Thymus (tissue), 11 donors: ENCODE measurements around the gene OR10Z1. TPM values are rescaled to one million over a fixed set of nuclear protein-coding genes. Genes with fewer than 3 reads are reported as not detected.

Experiments
- DNase-seq, 9 donors: peaks; one replicate each; pipeline ENCODE4 v3.0.0-alpha.2; 2013; ENCODE audit warnings: low spot score in 9 of 9, low read depth in 6 of 9, missing footprints in 1 of 9
- H3K27ac ChIP-seq, 2 donors: one replicate each; pipeline ENCODE4 v1.5.1; 2013; ENCODE audit warnings: control low read depth in 1 of 2, low read depth in 1 of 2, low read length in 1 of 2, mild to moderate bottlenecking in 1 of 2, moderate library complexity in 1 of 2
- H3K27me3 ChIP-seq, 2 donors: one replicate each; pipeline ENCODE4 v1.5.1; 2013; ENCODE audit warnings: low read length in 1 of 2; ENCODE audit not compliant: control insufficient read depth in 2 of 2, insufficient read depth in 1 of 2
- H3K36me3 ChIP-seq, 2 donors: one replicate each; pipeline ENCODE4 v1.5.1; 2013; ENCODE audit warnings: low read length in 1 of 2, mild to moderate bottlenecking in 1 of 2, moderate library complexity in 1 of 2; ENCODE audit not compliant: control insufficient read depth in 2 of 2, insufficient read depth in 2 of 2
- H3K4me1 ChIP-seq, 2 donors: one replicate each; pipeline ENCODE4 v1.5.1; 2013; ENCODE audit warnings: low read length in 2 of 2; ENCODE audit not compliant: control insufficient read depth in 2 of 2, insufficient read depth in 2 of 2
- H3K4me3 ChIP-seq, 2 donors: one replicate each; pipeline ENCODE4 v1.5.1; 2013; ENCODE audit warnings: low read length in 2 of 2, control low read depth in 1 of 2, mild to moderate bottlenecking in 1 of 2
- H3K9me3 ChIP-seq, 2 donors: one replicate each; pipeline ENCODE4 v1.5.1; 2013; ENCODE audit warnings: low read length in 1 of 2, mild to moderate bottlenecking in 1 of 2; ENCODE audit not compliant: control insufficient read depth in 2 of 2, insufficient read depth in 1 of 2
- WGBS: extraction: QIAGEN DNeasy Blood & Tissue Kit; methylation state at CpG from one replicate; pipeline ENCODE4 v1.1.7; 2013; 5-methylcytosine and 5-hydroxymethylcytosine counted together
- polyA plus RNA-seq: library from polyadenylated mRNA; stranded (reverse); fragments of 200-250 nt; gene quantifications from one replicate; pipeline ENCODE4 v1.2.3, GENCODE V29; 2013
- total RNA-seq: library from RNA; stranded (reverse); fragments of 120-200 nt; gene quantifications from one replicate; pipeline ENCODE4 v1.2.4, GENCODE V29; 2013
- donor health status: healthy.

Gene OR10Z1
- total and polyA plus RNA-seq, 2 donors, result under 0.01 TPM; not detected in 1

DNA sequence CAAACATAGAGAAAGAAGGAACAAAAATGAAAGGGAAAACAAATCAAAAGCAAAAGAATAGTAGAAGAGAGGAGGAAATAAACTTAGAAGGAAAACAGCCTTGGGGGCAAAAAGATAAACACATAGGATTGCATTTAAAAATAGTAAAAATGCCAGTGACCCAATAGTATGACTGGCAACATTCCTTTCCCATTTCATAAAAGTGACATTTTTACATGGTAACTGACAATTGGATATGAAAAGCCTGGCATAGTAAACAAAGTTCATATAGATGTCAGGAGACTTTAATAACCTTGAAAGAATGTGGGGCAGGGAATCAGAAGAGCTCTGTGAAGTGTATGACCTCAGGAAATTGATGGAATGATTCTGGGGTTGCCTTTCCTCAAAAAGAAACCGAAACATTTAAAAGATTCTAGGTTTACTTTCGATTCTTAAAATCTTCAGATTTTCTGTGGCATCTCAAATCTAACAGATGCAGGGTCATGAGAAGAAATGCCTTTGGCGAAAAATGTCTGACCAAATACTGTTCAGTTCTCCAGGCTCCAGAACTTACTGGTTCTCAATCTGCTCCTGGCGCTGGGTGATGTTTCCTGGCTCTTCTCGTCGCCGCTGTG is 47.8 kb downstream of the OR10Z1 start:
- 96% methylated on average over 7 of the region's 7 CpGs for WGBS
- Histone ChIP-seq H3K27ac (no peak overlapping the region), H3K9me3 (no peaks in the 10 kb centered on the region), H3K4me1 (peaks cover 0 to 14% of the 10 kb centered on the region in 2 donors), H3K27me3 (no peaks in the 10 kb centered on the region), H3K4me3 (no peak overlapping the region), H3K36me3 (no peaks in the 10 kb centered on the region)
- no peak for DNase-seq

GRCh38 chr1:158654086-158654485 is 49.0 kb downstream of the OR10Z1 start:
- no peak for DNase-seq
- Histone ChIP-seq H3K9me3 (no peaks in the 10 kb centered on the region), H3K36me3 (no peaks in the 10 kb centered on the region), H3K4me1 (peaks cover 0 to 14% of the 10 kb centered on the region in 2 donors), H3K27ac (no peak overlapping the region), H3K4me3 (no peak overlapping the region), H3K27me3 (no peaks in the 10 kb centered on the region)

- Histone ChIP-seq H3K36me3 (no peaks in the 10 kb centered on the region), H3K4me1 (peaks cover 0 to 10% of the 10 kb centered on the region in 2 donors), H3K9me3 (no peaks in the 10 kb centered on the region), H3K27me3 (no peaks in the 10 kb centered on the region), H3K4me3 (no peak overlapping the region), H3K27ac (peak overlapping the region in 1 of 2 donors; percentile 70)
- peak; percentile 16 to 81 (median 47) for DNase-seq
- WGBS, result 8% methylated on average over 6 of the region's 6 CpGs
These were observed 49.5 kb downstream of the OR10Z1 start for GRCh38 chr1:158654571-158654970.

Other genes starting within 250 kb of the OR10Z1 start
- gene OR10T2, start 205.8 kb upstream of the OR10Z1 start, total RNA-seq, result 1.2 TPM
- gene OR10T2, start 205.8 kb upstream of the OR10Z1 start, polyA plus RNA-seq, result 0.02 TPM
- gene OR10K2, start 179.0 kb upstream of the OR10Z1 start, total RNA-seq, result 0.05 TPM
- gene OR10K2, start 179.0 kb upstream of the OR10Z1 start, polyA plus RNA-seq, result 0.02 TPM
- not detected for gene OR10K1, start 143.4 kb upstream of the OR10Z1 start, total RNA-seq
- 0.05 TPM for gene OR10K1, start 143.4 kb upstream of the OR10Z1 start, polyA plus RNA-seq
- not detected for gene OR10R2, start 133.0 kb upstream of the OR10Z1 start, total RNA-seq
- gene OR10R2, start 133.0 kb upstream of the OR10Z1 start, polyA plus RNA-seq, result 0.39 TPM
- gene OR6Y1, start 50.9 kb upstream of the OR10Z1 start, total RNA-seq, result not detected
- gene OR6Y1, start 50.9 kb upstream of the OR10Z1 start, polyA plus RNA-seq, result not detected
- not detected for gene OR6P1, start 34.7 kb upstream of the OR10Z1 start, total RNA-seq
- gene OR6P1, start 34.7 kb upstream of the OR10Z1 start, polyA plus RNA-seq, result not detected
- not detected for gene OR10X1, start 25.4 kb upstream of the OR10Z1 start, total RNA-seq
- gene OR10X1, start 25.4 kb upstream of the OR10Z1 start, polyA plus RNA-seq, result not detected
- 4.6 TPM for gene SPTA1, start 81.4 kb downstream of the OR10Z1 start, total RNA-seq
- gene SPTA1, start 81.4 kb downstream of the OR10Z1 start, polyA plus RNA-seq, result 0.41 TPM
- gene OR6K2, start 95.4 kb downstream of the OR10Z1 start, total RNA-seq, result not detected
- gene OR6K2, start 95.4 kb downstream of the OR10Z1 start, polyA plus RNA-seq, result not detected
- gene OR6K3, start 115.5 kb downstream of the OR10Z1 start, total RNA-seq, result not detected
- not detected for gene OR6K3, start 115.5 kb downstream of the OR10Z1 start, polyA plus RNA-seq
- gene OR6K6, start 149.5 kb downstream of the OR10Z1 start, total RNA-seq, result not detected
- 0.02 TPM for gene OR6K6, start 149.5 kb downstream of the OR10Z1 start, polyA plus RNA-seq
- not detected for gene OR6N1, start 166.9 kb downstream of the OR10Z1 start, total RNA-seq
- gene OR6N1, start 166.9 kb downstream of the OR10Z1 start, polyA plus RNA-seq, result not detected
- not detected for gene OR6N2, start 175.9 kb downstream of the OR10Z1 start, total RNA-seq
- gene OR6N2, start 175.9 kb downstream of the OR10Z1 start, polyA plus RNA-seq, result not detected
- gene MNDA, start 226.1 kb downstream of the OR10Z1 start, total RNA-seq, result 21.6 TPM
- gene MNDA, start 226.1 kb downstream of the OR10Z1 start, polyA plus RNA-seq, result 13.6 TPM